ENCODE measurements around the gene MYL10. TPM values are rescaled to one million over a fixed set of nuclear protein-coding genes. Genes with fewer than 3 reads are reported as not detected.

MYL10 gene
- total and polyA plus RNA-seq, 11 donors, result not detected

DNA sequence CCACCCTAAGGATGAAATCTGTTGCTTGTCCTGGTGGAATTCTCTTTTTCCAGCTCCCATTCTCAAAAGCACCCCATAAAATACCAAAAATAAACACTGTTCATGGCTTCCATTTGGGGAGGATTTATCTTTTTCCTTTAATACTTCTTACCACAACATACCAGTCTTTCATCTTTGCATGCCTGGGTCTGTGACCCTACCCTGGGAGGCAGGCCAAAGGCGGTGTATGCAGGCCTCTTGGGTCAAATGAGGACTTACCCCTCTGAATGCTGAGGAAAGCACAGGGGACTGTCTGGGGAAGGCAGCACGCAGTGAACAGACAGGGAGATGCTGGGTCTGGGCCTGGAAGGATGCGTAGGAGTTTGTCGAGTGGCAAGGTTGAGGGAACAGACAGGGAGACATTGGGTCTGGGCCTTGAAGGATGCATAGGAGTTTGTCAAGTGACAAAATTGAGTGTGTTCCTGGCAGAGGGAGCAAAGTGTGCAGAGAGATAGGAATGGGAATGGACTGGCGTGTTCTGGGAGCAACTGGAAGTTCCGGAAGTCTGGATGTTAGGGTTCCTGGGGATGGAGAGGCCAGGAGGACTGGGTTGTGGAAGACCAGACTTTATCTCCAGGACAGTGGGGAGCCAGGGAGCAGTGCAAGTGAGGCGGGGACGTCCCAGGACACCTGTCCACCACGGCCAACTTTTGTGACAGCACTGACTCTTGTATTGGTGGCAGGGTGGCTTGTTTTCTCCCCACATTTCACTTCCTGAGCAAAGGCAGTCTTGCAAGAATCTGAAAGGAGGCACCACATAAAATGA is 40.8 kb downstream of the MYL10 start:
- intact Hi-C loops (cut with DNase I), result no loop called here
- DNase-seq (peak in 1 of 5 donors; percentile 4), ATAC-seq (no peak)
- Histone ChIP-seq H3K4me1 (no peaks in the 10 kb centered on the region), H3K36me3 (no peaks in the 10 kb centered on the region), H3K27ac (no peak overlapping the region), H3K27me3 (no peaks in the 10 kb centered on the region), H3K4me3 (no peak overlapping the region), H3K9me3 (peaks cover 0 to 7% (median 2%) of the 10 kb centered on the region in 12 donors)
- 83 to 88% (median 85%) methylated on average over 9 of the region's 9 CpGs for WGBS, 4 donors
- TF ChIP-seq, protein P1, sequence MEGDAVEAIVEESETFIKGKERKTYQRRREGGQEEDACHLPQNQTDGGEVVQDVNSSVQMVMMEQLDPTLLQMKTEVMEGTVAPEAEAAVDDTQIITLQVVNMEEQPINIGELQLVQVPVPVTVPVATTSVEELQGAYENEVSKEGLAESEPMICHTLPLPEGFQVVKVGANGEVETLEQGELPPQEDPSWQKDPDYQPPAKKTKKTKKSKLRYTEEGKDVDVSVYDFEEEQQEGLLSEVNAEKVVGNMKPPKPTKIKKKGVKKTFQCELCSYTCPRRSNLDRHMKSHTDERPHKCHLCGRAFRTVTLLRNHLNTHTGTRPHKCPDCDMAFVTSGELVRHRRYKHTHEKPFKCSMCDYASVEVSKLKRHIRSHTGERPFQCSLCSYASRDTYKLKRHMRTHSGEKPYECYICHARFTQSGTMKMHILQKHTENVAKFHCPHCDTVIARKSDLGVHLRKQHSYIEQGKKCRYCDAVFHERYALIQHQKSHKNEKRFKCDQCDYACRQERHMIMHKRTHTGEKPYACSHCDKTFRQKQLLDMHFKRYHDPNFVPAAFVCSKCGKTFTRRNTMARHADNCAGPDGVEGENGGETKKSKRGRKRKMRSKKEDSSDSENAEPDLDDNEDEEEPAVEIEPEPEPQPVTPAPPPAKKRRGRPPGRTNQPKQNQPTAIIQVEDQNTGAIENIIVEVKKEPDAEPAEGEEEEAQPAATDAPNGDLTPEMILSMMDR (IDR thresholded peaks at IDR 0.05), result no peak
- no peak for TF ChIP-seq POLR2A (IDR thresholded peaks at IDR 0.05)

DNA sequence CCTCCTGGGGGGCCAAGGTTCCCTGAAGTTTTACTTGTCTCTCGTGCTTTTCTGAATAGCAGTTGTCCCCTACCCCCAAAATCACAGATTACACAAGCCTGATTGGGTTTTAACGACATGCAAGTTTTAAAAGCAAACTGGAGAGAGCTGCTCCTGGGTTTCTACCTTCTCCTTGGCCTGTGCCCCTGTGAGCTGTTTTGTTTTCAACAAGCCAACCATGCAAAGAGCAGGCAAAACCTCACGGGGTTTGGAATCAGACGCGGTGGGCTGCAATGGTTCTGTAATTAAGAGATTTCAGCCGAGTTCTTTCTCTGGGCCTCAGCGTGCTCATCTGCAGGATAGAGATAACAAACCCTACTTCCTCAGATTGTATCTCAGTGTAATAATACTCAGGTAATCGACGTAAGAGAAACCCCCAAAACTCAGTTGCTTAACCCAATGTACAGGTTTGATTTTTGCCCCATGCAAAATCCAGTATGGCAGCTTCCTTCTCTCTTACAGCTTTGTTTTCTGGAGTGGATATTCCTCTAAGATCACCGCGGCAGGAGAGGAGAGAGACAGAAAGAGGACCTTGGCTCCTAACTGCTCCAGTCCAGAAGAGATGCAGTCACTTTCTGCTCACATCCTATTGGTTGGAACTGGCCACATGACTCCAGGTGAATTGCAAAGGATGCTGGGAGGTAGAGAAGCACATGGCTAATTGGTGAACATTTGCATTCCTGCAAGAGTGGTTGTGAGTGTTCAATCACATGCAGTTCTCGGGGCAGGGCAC is 42.0 kb downstream of the MYL10 start:
- H3K36me3 ChIP-seq, result no peaks in the 10 kb centered on the region
- 64 to 80% (median 66%) methylated on average over 12 of the region's 12 CpGs for WGBS, 4 donors
- no peak for ATAC-seq
- H3K4me1 ChIP-seq, result no peaks in the 10 kb centered on the region
- H3K9me3 ChIP-seq, result peaks cover 0 to 13% (median 4%) of the 10 kb centered on the region in 12 donors
- no peak for TF ChIP-seq POLR2A (IDR thresholded peaks at IDR 0.05)
- TF ChIP-seq, protein P1 (IDR thresholded peaks at IDR 0.05), result no peak
- no peak overlapping the region for H3K4me3 ChIP-seq
- intact Hi-C loops (cut with DNase I), result no loop called here
- peaks cover 0 to 5% (median 0%) of the 10 kb centered on the region in 9 donors for H3K27me3 ChIP-seq
- H3K27ac ChIP-seq, result no peak overlapping the region
- no peak for DNase-seq

- 76 to 87% (median 82%) methylated on average over 16 to 18 of the region's 18 CpGs for WGBS, 4 donors
- no peak for TF ChIP-seq POLR2A (IDR thresholded peaks at IDR 0.05)
- TF ChIP-seq, protein P1 (IDR thresholded peaks at IDR 0.05), result no peak
- H3K9me3 ChIP-seq, result peaks cover 0 to 13% (median 4%) of the 10 kb centered on the region in 12 donors
- DNase-seq (no peak), ATAC-seq (no peak)
- no peak overlapping the region for H3K4me3 ChIP-seq
- H3K36me3 ChIP-seq, result no peaks in the 10 kb centered on the region
- no peak overlapping the region for H3K27ac ChIP-seq
- no peaks in the 10 kb centered on the region for H3K4me1 ChIP-seq
- peaks cover 0 to 10% (median 0%) of the 10 kb centered on the region in 9 donors for H3K27me3 ChIP-seq
- intact Hi-C loops (cut with DNase I), result no loop called here
Observed at GRCh38 chr7:101586078-101586905, 42.8 kb downstream of the MYL10 start.

All from heart left ventricle (tissue), 16 donors.